KOPT-K1 (cell line): ENCODE results near the gene TPST2.

Source experiments
- H3K27ac ChIP-seq: fragments of 200-600 bp; sonication (generic); 2 replicates; pipeline ENCODE4 v1.5.1; 2016; ENCODE audit warnings: antibody characterized with exemption, mild to moderate bottlenecking, low read depth, low read length; ENCODE audit not compliant: poor library complexity, severe bottlenecking
- H3K36me3 ChIP-seq: fragments of 200-600 bp; sonication (generic); 2 replicates; pipeline ENCODE4 v1.5.1; 2017; ENCODE audit warnings: antibody characterized with exemption, mild to moderate bottlenecking, low read length, moderate library complexity; ENCODE audit not compliant: insufficient read depth
- H3K9me3 ChIP-seq: fragments of 200-600 bp; sonication (generic); 2 replicates; pipeline ENCODE4 v1.5.1; 2017; ENCODE audit warnings: antibody characterized with exemption, low read length, mild to moderate bottlenecking; ENCODE audit not compliant: insufficient read depth, poor library complexity, severe bottlenecking

Gene TPST2

DNA sequence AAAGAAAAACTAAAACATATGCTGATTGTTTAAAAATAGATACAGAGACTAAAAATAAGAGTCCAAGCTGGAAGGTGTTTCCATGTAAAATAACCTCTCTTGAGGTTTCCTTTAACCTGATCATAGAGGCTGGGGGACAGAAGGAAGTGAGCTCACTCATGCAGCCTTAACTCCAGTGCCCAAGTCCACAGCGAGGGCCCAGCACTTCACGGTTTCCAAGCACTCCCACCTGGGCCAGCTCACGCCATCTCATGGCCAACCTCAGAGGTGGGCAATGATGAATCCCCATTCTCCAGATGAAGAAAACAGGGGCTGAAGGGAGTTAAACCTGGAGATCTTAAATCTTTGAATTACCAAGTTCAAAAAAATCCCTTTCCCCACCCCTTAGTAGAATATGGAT is 62.8 kb downstream of the TPST2 start:
- H3K27ac ChIP-seq = no peak overlapping the region
- H3K9me3 ChIP-seq = no peaks in the 10 kb centered on the region
- H3K36me3 ChIP-seq = peaks cover 93% of the 10 kb centered on the region

DNA sequence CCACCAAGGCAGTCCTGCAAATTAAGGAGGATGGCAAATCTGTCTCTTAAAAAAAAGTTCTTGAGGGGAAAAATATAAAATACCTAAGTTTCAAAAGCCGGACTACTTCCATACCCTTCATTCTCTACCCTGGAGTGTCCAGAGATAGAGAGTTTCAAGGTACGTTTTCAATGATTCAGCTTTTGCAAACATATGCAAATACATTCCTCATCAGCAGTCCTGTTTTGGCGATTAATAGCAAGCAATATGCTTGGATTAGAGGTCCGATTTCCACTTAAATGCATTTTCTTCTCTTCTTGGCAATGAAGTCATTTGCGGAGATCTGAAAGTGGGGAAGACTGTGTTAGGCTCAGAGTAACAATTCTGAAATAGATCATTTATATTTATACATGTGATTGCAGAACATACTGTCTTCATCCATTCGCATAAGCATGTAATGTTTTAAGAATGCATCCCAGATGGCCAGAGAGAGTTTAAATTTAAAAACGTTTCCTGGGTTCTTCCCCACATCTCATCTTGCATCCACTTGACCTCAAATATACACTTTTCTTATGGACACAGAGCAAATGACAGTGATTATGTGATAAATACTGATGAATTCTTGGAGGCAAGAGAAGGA is 63.9 kb downstream of the TPST2 start:
- Histone ChIP-seq H3K36me3 (peaks cover 84% of the 10 kb centered on the region), H3K9me3 (no peaks in the 10 kb centered on the region), H3K27ac (no peak overlapping the region)

DNA sequence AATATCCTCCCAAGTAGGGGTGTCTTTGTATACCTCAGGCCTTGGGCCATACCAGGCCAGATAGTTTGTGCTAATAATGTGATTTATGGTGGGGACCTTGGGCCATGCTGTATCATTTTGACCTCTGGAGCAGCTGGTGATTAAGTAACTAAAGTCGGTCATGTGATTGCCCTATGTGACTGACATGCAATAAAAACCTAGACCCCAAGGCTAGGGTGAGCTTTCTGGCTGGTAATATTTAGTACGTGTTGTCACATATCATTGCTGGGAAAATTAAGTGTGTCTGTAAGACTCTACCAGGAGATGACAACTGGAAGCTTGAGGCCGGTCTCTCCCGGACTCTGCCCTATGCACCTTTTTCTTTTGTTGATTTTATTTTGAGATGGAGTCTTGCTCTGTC is 65.1 kb downstream of the TPST2 start:
- Histone ChIP-seq H3K9me3 (no peaks in the 10 kb centered on the region), H3K27ac (no peak overlapping the region), H3K36me3 (peaks cover 72% of the 10 kb centered on the region)

DNA sequence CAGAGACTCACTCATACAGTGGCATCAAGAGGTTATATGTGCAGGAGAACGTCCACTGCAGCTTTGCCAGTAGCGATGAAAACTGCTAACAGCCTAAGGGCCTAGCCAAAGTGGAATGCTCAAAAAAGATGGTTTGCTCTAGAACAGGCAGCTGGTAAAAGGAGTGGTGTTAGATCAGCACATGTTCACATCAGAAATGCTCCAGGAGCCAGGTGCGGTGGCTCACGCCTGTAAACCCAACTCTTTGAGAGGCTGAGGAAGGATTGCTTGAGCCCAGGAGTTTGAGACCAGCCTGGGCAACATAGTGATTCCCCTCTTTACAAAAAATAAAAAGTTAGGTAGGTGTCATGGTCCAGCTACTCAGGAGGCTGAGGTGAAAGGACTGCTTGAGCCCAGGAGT is 67.3 kb downstream of the TPST2 start:
- Histone ChIP-seq H3K9me3 (no peaks in the 10 kb centered on the region), H3K36me3 (peaks cover 49% of the 10 kb centered on the region), H3K27ac (no peak overlapping the region)

DNA sequence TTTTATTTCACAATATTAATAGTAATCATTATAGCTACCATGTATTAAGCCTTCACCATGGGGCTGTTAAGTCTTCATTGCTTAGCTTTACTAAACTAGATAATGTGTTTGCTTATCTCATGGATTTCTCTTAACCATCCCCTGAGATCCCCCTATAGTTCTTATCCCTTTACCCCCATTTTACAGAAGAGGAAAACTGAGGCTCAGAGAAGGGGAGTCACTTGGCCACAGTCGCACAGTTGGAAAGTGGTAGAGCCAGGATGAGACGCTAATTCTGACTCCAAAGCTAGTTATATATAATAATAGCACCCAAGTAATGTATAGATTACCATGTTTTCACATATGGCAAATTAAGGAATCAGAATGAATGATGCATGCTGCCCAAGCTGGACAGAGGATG is 67.9 kb downstream of the TPST2 start:
- Histone ChIP-seq H3K27ac (no peak overlapping the region), H3K36me3 (peaks cover 43% of the 10 kb centered on the region), H3K9me3 (no peaks in the 10 kb centered on the region)

DNA sequence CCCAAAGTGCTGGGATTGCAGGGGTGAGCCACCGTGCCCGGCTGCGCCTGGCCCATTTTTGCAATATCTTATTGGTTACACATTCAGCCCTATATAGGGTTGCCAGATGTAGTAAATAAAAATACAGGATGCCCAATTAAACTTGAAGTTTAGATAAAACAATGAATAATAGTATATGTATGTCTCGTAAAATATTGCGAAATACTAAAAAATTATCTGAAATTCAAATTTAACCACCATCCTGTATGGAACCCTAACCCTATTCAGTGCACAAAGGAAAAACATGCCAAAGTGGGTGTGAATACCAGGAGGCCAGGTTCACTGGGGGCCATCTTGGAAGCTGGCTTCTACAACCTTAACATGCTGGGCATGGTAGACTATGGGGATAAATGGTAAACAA is 72.5 kb downstream of the TPST2 start:
- Histone ChIP-seq H3K36me3 (0 out of 2 replicates have a peak, but pooled peaks cover 4% of the 10 kb centered on the region), H3K9me3 (no peaks in the 10 kb centered on the region), H3K27ac (no peak overlapping the region)

DNA sequence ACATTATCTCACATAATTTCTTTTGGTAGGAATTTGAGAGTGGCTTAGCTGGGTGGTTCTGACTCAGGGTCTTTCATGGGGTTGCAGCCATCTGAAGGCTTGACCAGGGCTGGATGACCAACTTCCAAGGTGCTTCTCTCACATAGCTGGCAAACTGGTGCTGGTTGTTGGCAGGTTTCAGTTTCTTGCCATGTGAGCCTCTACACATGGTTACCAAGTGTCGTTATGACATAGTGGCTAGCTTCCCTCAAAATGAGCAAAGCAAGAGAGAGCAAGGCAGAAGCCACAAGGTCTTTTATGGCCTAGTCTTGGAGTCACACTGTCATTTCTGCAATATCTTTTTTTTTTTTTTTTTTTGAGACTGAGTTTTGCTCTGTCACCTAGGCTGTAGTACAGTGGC is 73.4 kb downstream of the TPST2 start:
- Histone ChIP-seq H3K36me3 (no peaks in the 10 kb centered on the region), H3K9me3 (no peaks in the 10 kb centered on the region), H3K27ac (no peak overlapping the region)

DNA sequence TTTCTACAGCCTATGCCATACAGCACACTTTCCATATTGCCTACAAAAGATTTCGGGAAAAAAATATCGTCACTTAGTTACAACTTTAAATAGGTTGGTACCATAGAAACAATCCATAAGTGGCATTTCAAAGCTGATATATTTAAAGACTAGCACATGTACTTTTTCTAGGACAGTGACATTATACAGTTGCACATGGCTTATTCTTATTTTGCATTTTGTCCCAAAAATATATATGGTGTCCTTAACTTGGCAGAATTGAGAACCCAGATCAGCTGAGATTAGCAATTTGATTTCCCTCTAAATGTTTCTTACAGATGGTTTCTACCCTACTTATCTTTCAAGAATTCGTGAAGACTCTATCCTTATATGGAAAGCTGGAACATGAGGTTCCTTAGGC is 74.0 kb downstream of the TPST2 start:
- Histone ChIP-seq H3K27ac (no peak overlapping the region), H3K36me3 (0 out of 2 replicates have a peak, but pooled peaks cover under 1% of the 10 kb centered on the region), H3K9me3 (no peaks in the 10 kb centered on the region)

DNA sequence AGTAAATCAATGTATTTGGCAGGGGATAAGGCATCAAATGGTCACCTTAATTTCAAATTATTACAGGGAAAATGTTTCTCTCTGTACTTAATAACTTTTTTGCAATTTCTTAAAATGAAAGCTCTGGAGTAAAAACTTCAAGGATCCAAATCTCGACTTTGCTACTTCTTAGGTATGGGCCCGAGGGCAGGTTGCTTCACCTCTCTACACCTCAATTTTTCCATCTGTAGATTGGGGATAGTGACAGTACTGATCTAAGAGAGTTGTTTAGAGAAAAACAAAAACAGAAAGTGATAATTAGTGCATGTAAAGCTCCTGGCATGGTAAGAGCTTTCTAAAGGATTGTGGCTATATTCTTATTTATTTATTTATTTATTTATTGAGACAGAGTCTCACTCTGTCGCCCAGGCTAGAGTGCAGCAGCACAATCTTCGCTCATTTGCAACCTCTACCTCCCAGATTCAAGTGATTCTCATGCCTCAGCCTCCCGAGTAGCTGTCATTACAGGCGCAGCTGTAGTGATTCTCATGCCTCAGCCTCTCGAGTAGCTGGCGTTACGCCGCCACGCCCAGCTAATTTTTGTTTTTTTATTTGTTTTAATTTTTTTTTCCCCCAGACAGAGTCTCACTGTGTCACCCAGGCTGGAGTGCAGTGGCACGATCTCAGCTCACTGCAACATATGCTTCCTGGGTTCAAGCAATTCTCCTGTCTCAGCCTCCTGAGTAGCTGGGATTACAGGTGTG is 75.3 kb downstream of the TPST2 start:
- H3K9me3 ChIP-seq = no peaks in the 10 kb centered on the region
- peaks cover 14% of the 10 kb centered on the region for H3K36me3 ChIP-seq
- no peak overlapping the region for H3K27ac ChIP-seq

DNA sequence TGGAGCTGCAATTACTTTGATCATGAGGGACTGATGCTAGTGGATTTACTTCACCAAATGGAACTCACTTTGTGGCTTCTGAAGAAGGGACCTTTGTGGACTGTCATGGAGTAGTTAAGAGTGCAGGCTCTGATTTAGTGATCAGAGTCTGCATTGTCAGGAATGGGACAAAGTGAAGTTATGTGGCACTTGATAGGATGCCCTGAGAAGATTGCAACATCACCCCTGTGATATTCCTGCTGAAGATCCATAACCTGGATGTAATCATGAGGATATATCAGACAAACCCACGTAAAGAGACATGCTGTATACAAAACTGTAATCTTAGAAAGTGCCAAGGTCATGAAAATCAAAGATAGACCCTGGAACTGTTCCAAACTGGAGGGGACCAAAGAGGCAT is 76.1 kb downstream of the TPST2 start:
- Histone ChIP-seq H3K9me3 (no peaks in the 10 kb centered on the region), H3K27ac (no peak overlapping the region), H3K36me3 (peaks cover 22% of the 10 kb centered on the region)

DNA sequence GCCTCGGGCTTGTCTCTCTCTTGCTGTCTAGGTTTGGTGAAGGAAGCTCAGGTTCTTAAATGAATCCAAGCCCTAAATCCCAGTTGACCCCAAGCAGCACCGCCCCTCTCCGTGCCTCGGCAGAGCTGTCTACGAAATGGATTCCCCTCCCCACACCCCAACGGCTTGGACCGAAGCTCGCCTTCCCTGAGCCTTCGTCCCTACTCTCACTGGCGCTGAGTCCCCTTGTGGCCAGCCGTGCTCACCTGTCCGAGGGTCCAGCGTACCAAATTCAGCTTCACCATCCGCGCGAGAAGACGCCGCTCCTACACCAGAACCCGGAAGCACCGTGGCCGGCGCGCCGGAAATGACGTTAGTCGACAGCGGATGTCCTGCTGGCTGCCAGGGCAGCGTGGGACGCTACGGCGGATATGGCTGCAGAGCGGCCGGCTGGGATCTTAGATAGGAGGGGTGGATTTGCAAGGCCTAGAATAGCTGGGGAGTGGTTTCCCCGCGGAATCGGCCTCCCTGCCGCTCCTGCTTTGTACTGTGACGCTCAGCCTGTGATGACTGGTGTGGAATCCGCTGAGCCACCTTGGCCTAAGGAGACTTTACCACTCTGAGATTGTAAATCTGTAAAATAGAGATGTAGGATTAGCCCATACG is 77.7 kb downstream of the TPST2 start, which contains the start of gene TFIP11:
TFIP11 (minus strand) TSS at position 325 of the 645 bp plus-strand sequence. CDS start 2,201 bp downstream, outside the sequence.
- Histone ChIP-seq H3K36me3 (peaks cover 37% of the 10 kb centered on the region), H3K27ac (peak within 1 kb of the TSS; percentile 66), H3K9me3 (no peaks in the 10 kb centered on the region)

DNA sequence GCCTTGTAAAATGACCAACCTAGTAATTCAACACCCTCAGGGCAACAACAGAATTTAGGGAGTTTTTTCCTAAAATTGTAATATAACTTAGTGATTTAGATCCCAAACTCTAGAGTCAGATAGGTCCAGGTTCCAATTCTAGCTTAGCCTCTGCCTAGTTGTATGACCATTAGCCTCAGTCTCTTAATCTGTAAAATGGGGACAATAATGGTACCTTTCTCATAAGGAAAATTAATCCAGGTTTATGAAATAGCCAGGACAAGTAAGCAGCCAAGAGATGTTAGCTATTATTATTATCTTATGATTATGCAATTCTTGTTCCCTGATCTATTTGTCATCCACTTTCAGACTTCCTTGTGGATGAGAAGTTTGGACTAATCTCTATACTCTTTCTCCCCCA is 81.8 kb downstream of the TPST2 start:
- Histone ChIP-seq H3K36me3 (peaks cover 78% of the 10 kb centered on the region), H3K27ac (no peak overlapping the region)

DNA sequence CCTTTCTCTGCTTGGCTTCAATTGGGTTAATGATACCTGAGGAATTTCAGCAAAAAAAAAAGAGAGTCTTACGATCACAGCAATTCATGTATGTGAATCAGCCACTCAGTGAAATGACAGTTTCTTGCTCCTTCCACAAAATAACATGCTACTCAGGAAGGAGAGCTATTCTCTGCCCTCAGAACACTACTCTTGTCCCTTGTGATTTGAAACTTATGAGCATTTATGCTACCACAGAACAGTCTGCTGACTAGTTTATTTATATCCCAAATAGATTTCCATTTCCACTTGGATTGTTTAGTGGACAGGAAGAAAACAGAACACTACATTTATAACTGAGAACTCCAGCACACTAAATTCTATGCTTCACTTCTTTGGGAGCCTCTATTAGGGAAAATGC is 86.2 kb downstream of the TPST2 start:
- Histone ChIP-seq H3K9me3 (no peaks in the 10 kb centered on the region), H3K27ac (peak overlapping the region; percentile 69), H3K36me3 (peaks cover 99% of the 10 kb centered on the region)

More for the DNA sequence above, 81.8 kb downstream of the TPST2 start:
- H3K9me3 ChIP-seq = no peaks in the 10 kb centered on the region

DNA sequence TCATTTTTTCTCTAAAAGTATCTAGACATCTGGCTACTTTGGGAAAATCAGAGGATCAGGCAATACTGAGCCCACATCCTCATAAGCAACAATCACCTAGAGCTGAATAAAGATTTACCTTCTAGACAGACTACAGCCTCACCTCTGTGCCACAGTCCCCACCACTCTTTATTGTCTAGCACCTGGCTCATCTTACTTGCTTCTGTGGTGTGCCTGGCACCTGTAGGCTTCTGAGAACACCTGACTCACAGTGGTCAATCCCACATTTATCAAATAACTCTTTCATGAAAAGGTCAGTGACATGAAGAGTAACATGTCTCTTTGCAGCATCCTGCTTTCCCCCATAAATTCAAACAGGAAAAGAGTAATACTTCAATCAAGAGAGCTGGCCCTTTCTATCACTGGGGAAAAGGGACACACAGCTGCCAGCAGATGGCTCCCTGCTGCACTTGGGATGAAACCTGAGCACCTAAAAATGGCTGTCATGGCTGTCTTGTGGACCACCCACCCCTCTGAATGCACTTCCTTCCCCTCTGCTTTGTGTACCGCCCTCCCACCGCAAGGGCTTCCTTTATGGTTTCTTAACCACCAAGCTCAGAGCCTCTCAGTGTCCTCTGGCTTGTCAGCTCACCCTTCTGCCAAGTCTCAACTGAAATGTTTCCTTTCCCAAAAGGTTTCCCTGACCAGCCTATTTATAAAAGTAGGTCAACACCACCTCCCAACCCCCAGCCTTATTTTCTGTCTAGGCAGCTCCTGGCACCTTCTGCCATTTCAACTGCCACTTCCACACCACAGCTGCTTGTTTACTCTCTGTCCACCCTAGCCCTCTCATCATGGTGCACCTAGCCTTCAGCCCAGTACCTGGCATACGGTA is 87.0 kb downstream of the TPST2 start:
- no peaks in the 10 kb centered on the region for H3K9me3 ChIP-seq
- H3K27ac ChIP-seq = peak overlapping the region; percentile 69
- H3K36me3 ChIP-seq = peaks cover 99% of the 10 kb centered on the region

DNA sequence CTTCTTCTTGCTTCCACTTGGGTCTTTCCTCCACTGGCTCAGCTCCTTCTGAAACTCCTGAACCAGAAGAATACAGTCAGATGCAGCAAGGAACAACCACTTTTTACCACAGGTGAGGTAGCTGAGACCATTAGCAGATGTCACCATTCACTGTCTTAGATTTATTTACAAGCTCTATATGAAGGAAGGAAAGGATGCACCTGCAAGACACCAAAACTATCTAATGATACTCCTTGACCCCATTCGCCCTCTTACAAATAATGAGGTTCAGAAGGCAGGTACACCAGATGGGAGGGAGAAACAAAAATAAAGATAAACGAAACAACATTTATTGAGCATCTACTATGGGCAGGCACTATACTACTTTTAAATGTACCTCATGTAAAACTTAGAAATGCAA is 87.9 kb downstream of the TPST2 start:
- peaks cover 99% of the 10 kb centered on the region for H3K36me3 ChIP-seq
- H3K9me3 ChIP-seq = no peaks in the 10 kb centered on the region
- H3K27ac ChIP-seq = no peak overlapping the region
